GM13977 (cell line): ENCODE data around the gene TRMT1.
"Not testable (repeated sequence)": the region's sequence is repeated elsewhere in the genome, so short reads cannot be mapped to it uniquely, and the experiment has no call there.

ENCODE experiments used
- DNase-seq: peaks from one replicate; pipeline ENCODE4 v3.0.0; 2012; ENCODE audit warnings: low spot score
- in situ Hi-C: fragments of 300-500 bp; cut with MboI; formaldehyde crosslinking; loops from one replicate; pipeline ENCODE4 v1.12.0; 2022; ENCODE audit warnings: low sequenced_read_pairs, low pct_unique_long_range_greater_than_20kb, mixed read lengths, inconsistent platforms; ENCODE audit not compliant: unreplicated experiment
- TF ChIP-seq, protein P1 (sequence below): IDR thresholded peaks from 2 replicates; pipeline ENCODE4 v1.5.1; 2012; ENCODE audit warnings: mild to moderate bottlenecking, control low read depth; ENCODE audit not compliant: insufficient read depth; ENCODE audit errors: extremely low read depth, missing control alignments

Gene TRMT1

DNA sequence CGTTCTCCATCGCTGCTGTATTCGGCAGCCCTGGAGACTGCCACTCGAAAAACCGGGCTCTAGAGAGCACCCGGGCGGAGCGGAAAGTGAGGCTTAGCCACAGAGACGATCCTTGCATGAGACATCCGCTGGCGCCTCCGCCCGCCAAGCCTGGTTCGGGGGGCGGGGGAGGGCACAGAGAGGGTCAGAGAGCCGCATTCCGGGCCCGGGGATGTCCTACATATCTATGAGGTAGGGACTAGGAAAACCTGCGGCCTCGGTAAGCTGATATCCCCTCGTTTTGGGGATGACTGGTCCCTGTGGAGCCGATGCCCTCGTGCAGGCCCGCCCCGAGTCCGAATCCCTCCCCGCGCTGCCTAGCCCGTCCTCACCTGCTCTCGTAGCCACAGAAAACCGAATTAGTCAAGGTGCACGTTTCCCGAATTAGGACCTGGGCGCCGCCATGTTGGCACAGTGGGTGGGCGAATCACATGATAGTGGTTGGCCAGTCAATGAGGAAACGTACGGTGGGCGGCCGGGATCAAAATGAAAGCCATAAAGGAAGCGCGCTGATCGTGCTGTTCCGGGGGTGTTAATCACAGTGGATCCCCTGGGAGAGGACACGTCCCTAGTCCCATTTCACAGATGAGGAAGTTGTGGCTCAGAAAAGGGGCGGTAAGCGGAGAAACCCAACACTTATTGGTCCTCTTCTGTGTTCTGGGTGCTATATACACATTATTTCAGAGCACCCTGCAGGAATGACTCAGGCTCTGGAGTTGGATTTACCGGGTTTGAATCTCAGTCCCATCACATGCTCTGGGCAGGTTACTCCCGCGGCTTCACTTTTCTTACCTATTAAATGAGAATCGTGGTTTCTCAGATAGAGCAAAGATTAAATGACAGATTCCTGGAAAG is at the start of gene TRMT1:
TSS of gene TRMT1 (minus strand) at position 459 of the 894 bp plus-strand sequence. CDS start at position 118, 341 bp downstream.
- in situ Hi-C loops: no loop called here
- TF ChIP-seq, protein P1, sequence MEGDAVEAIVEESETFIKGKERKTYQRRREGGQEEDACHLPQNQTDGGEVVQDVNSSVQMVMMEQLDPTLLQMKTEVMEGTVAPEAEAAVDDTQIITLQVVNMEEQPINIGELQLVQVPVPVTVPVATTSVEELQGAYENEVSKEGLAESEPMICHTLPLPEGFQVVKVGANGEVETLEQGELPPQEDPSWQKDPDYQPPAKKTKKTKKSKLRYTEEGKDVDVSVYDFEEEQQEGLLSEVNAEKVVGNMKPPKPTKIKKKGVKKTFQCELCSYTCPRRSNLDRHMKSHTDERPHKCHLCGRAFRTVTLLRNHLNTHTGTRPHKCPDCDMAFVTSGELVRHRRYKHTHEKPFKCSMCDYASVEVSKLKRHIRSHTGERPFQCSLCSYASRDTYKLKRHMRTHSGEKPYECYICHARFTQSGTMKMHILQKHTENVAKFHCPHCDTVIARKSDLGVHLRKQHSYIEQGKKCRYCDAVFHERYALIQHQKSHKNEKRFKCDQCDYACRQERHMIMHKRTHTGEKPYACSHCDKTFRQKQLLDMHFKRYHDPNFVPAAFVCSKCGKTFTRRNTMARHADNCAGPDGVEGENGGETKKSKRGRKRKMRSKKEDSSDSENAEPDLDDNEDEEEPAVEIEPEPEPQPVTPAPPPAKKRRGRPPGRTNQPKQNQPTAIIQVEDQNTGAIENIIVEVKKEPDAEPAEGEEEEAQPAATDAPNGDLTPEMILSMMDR: no peak

GRCh38 chr19:13166151-13166550 is 49.6 kb upstream of the TRMT1 start:
- DNase-seq, in situ Hi-C loops: not testable (repeated sequence)

More for the DNA sequence above, at the start of gene TRMT1:
- DNase-seq: peak; percentile 94

DNA sequence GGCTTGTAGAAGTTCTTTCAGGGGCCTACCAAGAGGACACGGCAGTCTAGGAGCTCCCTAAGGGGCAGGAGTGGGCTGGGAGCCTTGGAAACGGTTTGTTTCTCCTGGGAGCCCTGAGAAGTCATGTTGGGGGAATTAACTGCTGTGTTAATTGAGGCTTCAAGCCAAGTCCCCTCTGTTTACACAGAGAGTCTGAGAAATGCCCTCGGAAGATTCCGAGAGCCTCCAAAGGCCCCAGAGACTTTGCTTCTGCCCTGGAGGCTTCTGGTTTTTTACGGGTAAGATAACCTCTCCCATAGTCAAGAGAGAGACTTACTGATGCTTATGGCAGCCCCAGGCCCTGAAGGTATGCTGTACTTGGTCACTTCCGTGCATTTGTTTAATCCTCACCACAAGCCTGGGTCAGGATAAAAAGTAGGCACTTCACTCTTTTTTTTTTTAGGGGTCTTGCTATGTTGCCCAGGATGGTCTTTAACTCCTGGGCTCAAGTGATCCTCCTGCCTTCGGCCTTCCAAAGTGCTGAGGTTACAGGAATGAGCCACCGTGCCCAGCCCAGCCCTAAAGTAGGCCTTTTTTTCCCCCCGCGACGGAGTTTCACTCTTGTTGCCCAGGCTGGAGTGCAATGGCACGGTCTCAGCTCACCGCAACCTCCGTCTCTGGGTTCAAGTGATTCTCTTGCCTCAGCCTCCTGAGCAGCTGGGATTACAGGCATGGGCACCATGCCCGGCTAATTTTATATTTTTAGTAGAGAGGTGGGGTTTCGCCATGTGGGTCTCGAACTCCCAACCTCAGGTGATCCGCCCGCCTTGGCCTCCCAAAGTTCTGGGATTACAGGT is 48.8 kb upstream of the TRMT1 start:
- in situ Hi-C loops: no loop called here
- TF ChIP-seq, protein P1: no peak
- no peak for DNase-seq

GRCh38 chr19:13164343-13165161 is 48.0 kb upstream of the TRMT1 start:
- no peak for DNase-seq
- in situ Hi-C loops: no loop called here
- TF ChIP-seq, protein P1: no peak

GRCh38 chr19:13163609-13164342 is 47.2 kb upstream of the TRMT1 start:
- in situ Hi-C loops: no loop called here
- peak; percentile 54 for DNase-seq
- TF ChIP-seq, protein P1: no peak

GRCh38 chr19:13162724-13163608 is 46.4 kb upstream of the TRMT1 start:
- DNase-seq: peak; percentile 77
- in situ Hi-C loops: no loop called here
- TF ChIP-seq, protein P1: no peak
